NCI-H524 treated with DMSO at 0.1 percent for 48 hours (cell line): Measurements from ENCODE around the gene ESRRA.
"Not testable (repeated sequence)": the region's sequence is repeated elsewhere in the genome, so short reads cannot be mapped to it uniquely, and the experiment has no call there.

Experiments
- DNase-seq: peaks from one replicate; lab custom pipeline; 2025; lab: John Stamatoyannopoulos, UW

ESRRA gene

DNA sequence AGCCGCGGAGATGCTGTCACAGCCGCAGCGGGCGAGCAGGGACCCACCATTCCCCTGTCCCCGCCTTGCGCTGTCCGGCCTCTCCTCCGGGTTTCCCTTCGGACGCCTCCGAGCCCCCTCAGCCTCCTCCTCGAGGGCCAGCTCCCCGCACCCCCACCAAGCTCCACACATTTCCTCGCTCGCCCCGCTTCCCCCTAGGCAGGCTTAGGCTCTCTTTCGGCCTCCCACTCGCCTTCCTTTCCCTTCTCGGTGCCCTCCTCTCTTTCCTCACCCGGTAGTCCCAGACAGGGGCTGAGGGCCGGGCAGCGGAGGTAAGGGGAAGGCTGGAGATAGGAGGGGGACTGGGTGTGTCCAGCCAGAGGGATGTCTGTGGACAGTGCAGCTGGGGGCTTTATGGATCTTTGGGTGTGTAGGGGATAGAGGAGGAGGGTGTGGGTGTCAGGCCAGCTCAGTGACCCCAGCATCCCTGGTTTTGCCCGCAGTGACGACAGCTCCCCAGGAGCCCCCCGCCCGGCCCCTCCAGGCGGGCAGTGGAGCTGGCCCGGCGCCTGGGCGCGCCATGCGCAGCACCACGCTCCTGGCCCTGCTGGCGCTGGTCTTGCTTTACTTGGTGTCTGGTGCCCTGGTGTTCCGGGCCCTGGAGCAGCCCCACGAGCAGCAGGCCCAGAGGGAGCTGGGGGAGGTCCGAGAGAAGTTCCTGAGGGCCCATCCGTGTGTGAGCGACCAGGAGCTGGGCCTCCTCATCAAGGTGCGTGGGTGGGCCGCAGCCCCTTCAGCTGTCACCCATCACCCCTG, 12.7 kb upstream of the ESRRA start:
- DNase-seq: no peak

DNA sequence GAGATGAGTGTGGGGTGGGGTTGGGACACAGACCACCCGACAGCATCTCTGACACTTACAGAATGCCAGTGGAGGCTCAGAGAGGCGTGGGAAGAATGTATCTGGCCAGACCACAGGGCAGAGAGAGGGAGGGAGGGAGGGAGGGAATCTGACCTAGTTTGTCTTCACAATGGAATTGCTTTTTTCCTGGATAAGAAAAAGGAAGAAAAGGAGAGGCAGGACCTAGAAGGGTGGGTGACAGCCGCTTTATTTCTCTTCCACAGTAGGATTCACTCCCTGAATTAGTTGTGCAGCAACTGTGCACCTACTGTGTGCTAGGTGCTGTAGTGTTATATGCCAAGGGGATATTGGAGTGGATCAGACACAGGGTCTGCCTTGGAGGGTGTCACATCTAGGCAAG, 10.6 kb upstream of the ESRRA start:
- no peak for DNase-seq

DNA sequence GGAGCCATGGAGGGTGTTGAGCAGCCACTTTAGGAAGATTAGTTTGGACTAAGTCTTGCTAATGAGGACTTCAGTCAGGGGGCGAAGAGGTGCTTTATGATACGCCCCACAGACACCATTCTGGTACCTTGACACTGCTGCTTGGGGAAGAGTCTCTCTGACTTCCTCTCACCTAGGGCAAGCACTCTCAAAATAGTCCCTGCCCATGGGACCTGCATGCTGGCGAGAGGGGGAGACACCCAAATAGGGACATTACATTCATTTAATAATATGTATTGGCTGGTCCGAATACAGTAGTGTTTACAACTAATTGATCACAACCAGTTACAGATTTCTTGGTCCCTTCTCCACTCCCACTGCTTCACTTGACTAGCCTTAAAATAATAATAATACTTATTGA, 9.6 kb upstream of the ESRRA start:
- DNase-seq: no peak

DNA sequence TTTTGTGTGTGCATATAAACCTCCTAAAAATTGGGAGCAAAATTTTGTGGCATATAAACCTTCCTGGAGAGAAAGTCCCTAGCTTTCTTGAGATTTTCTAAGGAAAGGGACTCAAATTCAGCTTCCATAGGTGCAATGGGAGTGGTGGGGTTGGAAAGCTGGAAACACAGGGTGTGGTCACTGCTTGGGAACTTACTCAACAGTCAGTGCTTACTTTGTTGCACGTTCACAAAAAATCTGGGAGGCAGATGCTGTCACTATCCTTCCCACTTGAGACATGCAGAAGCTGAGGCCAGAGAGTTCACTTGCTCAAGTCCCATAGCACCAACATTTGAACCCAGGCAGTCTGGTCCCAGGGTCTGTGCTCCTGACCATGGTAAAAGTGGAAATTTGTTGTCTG, 9.1 kb upstream of the ESRRA start:
- no peak for DNase-seq

DNA sequence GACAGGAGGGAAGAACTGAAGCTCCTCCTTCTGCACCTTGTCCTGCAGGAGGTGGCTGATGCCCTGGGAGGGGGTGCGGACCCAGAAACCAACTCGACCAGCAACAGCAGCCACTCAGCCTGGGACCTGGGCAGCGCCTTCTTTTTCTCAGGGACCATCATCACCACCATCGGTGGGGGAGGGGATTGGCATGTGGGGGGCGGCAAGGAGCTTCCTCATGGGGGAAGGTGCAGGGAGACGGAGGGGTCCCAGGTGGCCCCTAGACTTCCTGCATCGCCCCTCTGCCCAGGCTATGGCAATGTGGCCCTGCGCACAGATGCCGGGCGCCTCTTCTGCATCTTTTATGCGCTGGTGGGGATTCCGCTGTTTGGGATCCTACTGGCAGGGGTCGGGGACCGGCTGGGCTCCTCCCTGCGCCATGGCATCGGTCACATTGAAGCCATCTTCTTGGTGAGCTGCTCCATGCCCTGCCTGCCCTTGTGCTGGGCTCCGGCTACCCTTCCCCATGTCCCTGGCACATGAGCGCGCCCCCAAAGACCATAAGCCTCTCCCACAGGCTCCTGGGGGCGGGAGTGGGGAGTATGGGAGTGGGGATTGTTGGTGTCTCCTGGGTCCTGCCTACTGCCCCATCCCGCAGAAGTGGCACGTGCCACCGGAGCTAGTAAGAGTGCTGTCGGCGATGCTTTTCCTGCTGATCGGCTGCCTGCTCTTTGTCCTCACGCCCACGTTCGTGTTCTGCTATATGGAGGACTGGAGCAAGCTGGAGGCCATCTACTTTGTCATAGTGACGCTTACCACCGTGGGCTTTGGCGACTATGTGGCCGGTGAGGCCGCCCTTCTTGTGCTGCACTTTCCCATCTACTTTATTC, 8.3 kb upstream of the ESRRA start:
- no peak for DNase-seq

DNA sequence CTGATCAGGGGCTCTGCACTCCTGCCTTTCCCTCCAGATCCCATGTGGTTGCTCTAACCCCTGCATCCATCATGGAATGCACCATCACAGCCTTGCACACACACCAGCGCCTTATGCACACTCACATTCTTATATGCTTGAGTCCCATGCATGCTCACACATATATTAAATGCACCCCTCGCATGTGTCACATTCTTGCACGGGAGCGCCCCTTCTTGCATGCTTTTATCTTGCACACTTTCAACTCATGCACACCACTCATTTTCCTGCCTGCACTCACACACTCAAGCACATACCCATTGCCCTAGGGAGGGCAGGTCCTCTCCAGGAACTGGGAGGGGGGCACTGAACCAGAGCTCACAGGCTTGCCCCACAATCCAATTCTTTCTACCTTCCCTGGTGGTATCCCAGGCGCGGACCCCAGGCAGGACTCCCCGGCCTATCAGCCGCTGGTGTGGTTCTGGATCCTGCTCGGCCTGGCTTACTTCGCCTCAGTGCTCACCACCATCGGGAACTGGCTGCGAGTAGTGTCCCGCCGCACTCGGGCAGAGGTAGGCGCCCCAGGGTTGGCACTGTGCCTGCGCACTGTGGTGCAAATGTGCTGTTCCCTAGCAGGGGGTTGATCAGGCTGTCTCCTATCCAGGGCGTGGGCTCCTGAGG, 7.5 kb upstream of the ESRRA start:
- no peak for DNase-seq

DNA sequence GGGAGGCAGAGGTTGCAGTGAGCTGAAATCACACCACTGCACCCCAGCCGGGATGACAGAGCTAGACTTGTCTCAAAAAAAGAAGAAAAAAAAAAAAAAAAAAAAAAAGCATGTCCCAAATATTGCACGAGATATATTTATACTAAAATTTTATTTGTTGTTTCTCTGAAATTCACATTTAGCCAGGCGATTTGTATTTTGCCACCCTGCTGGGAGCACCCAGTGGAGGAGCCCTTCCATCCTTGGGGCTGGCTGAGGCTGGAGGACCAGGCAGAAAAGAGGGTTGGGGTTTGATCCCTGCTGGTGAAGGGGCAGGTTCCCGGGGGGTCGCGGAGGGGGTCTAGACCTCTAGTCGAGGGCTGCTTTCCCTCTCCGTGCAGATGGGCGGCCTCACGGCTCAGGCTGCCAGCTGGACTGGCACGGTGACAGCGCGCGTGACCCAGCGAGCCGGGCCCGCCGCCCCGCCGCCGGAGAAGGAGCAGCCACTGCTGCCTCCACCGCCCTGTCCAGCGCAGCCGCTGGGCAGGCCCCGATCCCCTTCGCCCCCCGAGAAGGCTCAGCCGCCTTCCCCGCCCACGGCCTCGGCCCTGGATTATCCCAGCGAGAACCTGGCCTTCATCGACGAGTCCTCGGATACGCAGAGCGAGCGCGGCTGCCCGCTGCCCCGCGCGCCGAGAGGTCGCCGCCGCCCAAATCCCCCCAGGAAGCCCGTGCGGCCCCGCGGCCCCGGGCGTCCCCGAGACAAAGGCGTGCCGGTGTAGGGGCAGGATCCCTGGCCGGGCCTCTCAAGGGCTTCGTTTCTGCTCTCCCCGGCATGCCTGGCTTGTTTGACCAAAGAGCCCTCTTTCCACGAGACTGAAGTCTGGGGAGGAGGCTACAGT, 6.1 kb upstream of the ESRRA start:
- no peak for DNase-seq

DNA sequence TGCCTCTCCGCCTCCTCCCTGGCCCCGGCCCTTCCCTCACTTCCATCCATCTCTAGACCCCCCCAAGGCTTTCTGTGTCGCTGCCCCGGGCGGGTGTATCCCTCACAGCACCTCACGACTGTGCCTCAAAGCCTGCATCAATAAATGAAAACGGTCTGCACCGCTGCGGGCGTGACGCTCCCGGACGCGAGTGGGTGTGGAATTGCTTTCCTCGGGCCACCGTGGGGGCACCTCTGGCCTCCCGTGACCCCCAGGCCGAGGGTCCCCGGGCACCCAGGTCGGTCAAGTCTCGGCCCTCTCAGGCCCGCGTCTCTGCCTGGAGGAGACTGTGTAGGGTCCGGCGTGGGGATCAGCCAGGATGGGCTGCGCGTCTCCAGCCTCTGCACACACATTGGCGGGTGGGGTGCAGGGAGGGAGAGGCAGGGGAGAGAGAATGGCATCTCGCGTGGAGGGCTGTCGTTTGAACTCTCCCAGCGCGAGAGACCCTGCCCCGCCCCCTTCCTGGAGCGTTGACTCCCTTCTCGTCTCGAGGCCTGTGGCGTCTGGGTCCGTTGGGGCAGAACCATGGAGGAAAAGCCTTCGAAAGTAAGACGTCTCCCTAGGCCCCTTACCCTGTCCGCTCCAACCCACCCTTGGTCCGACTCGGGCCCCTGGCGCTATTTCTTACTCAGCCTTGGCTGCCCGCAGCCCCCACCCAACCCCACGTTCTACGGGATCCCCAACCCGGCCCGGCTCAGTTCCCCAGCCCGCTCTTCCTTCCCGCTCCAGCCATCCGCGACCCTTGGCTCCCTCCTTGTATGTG, 5.3 kb upstream of the ESRRA start, which contains the start of gene CATSPERZ:
Gene CATSPERZ (plus strand): TSS at position 512 of the 802 bp plus-strand sequence. CDS start 53 bp downstream, at position 565.
- DNase-seq: no peak

DNA sequence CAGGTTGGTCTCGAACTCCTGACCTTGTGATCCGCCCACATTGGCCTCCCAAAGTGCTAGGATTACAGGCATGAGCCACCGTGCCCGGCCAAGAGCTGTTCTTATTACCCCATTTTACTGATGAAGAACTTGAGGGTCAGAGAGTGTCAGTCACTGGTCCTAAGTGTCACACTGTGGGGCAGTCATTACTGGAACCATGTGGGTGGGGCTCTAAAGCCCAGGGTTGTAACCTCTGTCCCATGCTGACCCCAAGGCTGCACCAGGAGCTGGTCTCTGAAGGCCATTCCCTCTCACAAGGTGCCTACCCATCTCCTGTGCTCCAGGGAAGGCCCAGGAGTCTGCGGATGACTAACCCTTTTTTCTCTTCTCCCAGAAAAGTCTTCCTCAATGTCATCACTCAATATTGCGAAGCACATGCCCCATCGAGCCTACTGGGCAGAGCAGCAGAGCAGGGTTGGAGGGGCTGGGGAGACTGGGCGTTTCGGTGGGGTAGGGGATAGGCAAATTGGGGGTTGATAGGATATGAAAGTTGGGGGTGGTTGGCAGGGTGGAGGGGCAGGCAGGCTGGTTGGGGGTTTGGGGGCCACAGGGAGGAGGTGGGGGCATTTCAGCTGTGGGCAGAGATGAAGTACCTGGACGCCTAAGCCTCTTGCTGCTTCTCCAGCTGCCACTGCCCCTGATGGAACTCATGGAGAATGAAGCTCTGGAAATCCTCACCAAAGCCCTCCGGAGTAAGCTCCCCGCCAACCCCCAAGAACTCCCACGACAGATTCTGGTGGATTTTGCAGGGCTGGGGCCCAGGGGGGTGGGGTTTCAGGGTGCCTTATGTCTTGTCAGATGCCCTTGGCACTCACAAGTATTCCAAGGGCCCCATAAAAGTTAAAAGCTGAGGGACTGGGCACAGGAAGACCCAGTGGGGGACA, 2.0 kb upstream of the ESRRA start:
- DNase-seq: no peak

DNA sequence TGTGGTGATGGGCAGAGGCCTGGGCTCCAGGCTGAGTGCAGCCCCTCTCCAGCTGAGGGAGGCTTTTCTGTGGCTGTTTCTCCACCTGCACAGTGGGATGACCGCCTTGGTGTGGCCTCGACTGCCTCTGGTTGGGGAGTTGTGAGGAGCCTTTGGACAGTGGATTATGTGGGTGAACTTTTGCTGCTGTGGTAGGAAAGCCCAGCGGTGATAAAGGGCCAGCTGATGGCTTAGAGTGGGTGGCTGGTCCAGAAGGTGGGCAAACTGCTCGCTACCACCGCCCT, 1.4 kb upstream of the ESRRA start:
- no peak for DNase-seq

DNA sequence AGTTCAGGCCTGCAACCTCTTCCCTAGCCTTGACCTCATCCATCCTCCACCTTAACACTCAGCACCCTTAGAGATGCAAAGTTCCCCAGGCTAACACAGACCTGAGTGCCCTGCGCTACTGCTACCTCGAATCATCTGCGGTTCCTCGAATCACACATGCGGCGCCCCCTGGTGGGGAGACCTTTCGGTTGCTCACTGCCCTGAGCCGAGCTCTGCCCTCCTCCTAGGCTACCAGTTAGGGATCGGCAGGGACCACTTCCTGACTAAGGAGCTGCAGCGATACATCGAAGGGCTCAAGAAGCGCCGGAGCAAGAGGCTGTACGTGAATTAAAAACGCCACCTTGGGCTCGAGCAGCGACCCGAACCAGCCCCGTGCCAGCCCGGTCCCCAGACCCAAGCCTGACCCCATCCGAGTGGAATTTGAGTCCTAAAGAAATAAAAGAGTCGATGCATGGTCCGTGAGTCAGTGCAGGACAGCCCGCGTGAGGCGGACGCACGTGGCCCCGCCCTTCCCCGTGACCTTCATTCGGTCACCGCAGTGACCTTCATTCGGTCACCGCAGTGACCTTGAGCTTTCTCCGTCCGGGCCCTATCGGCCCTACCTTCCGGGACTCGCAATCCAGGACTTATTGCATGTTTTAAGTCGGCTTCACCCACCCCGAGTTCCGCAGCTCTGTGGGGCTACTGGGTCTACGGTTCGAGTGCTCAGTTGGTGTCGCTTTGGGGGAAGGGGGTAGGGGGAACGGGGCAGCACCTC, 830 bp upstream of the ESRRA start:
- peak; percentile 30 for DNase-seq

DNA sequence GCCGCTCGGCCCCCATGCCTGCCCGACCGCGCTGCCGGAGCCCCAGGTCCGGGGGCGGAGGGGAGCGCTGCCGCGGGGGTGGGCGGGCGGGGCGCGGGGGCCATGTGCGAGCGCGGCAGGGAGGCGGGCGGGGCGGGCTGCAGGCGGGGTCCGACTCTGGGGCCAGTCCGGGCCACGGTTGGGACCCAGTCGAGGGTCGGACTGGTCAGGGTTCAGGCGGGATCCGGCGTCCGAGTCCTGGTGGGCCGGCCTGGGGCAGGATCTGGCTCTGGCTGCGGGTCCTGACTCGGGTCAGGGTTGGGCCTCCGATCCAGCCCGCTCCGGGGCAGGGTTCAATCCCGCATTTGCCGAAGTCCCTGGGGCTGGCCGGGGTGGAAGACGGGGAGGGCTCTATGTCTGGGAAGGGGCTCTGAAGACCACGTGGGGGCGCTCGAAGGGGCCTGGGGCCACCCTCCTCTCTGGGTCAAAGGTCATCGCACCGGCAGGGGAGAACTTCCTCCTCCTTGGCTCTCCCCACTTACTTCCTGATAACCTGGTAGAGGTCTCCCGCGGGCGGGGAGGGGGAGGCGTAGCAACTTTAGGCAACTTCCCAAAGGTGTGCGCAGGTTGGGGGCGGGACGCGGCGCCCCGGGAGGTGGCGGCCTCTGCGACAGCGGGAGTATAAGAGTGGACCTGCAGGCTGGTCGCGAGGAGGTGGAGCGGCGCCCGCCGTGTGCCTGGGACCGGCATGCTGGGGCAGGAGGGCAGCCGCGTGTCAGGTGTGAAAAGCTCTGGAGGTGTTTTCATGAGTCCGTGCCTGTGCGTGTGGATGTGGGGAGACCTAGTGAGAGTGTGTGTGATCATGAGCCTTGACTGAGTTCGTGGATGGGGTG, 603 bp downstream of the ESRRA start:
- no peak for DNase-seq

DNA sequence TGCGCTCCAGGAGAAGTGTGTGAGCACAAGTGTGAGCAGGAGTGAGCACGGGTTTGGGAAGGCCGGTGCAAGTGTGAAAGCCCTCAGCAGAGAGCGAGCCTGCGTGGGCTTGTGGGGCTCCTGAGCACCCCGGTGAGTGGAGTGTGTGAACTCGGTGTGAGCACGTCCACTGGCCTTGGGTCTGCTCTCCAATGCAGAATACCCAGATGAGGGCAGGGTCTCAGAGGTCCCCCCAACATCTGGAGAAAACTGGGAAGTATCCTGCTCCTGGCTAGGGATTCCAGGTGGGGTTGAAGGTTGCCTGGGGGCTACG, 1.2 kb downstream of the ESRRA start:
- no peak for DNase-seq

DNA sequence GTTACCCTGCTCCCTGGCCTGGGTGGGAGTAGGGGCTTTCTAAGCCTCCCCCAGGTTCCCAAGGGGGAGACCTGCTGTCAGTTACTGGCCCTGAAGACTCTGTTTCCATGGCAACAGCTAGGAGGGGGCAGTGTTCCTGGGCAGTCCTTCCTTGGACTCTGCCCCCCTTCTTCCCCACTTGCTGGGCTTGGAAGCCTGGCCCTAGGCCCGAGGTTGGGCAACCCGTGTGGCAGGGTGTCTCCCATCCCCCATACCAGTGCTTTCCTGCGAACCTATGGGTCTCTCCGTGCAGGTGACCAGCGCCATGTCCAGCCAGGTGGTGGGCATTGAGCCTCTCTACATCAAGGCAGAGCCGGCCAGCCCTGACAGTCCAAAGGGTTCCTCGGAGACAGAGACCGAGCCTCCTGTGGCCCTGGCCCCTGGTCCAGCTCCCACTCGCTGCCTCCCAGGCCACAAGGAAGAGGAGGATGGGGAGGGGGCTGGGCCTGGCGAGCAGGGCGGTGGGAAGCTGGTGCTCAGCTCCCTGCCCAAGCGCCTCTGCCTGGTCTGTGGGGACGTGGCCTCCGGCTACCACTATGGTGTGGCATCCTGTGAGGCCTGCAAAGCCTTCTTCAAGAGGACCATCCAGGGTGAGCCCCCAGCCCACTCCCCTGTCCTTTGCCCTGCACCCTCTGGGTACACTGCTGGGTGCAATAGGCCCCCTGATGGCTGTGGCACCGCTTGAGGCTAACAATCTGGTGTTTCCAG, 1.7 kb downstream of the ESRRA start:
- no peak for DNase-seq

DNA sequence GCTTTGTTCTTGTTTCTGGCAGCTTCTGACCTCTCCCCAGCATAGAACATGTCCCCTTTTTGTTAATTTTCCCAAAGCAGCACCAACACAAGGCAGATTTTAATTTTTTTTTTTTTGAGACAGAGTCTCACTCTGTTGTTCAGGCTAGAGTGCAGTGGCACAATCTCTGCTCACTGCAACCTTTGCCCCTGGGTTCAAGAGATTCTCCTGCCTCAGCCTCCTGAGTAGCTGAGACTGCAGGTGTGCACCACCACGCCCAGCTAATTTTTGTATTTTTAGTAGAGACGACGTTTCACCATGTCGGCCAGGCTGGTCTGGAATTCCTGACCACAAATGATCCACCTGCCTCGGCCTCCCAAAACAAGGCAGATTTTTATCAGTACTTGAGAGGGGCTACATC, 2.5 kb downstream of the ESRRA start:
- DNase-seq: not testable (repeated sequence)

DNA sequence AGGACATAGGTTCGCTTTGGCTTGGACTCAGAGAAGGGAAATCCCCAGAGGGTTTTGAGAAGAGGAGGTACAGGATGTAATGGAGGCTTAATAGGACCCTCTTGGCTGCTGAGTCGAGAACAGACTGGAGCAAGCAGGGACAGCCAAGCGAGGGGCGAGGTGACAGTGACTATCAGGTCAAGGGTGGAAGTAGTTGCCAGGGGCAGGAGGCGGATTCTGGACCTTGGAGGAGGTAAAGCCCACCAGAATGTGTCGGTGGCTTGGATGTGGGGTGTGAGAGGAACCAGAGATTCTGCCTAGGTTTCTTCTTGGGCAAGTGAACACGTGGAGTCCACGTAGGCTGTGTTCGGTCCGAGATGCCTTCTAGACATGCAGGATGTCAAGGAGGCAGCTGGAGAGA, 7.6 kb downstream of the ESRRA start:
- DNase-seq: no peak

DNA sequence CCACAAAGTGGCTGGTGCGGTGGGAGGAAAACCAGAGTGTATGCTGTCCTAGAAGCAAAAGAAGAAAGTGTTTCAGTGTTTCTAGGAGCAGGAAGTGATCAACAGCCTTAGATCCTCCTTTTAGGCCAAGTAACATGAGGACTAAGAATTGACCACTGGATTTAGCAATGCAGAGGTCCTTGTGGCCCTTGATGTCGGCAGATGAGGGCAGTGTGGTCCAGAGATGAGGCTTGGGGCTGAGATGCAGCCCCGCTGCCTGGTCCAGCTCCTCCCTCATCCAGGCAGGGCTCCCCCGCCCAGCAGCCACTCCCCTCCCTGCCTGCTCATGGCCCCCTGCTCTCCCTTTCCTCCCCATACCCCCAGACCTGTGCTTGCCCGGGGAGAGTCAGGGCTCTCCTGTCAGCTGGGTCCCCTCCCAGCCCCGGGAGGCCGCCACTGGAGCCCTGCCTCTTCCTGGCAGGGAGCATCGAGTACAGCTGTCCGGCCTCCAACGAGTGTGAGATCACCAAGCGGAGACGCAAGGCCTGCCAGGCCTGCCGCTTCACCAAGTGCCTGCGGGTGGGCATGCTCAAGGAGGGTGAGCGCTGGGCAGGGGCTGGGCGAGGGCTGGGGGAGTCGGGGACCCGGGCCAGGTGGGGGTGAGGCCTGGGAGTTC, 8.3 kb downstream of the ESRRA start:
- no peak for DNase-seq
